ENCODE data around the gene PM20D1.
A peak's percentile ranks its signal among the peaks of the same experiment; 100 is the strongest.
"Not testable (repeated sequence)": the region's sequence is repeated elsewhere in the genome, so short reads cannot be mapped to it uniquely, and the experiment has no call there.

Gene PM20D1

GRCh38 chr1:205826016-205826806 is 23.7 kb downstream of the PM20D1 start:
- Histone ChIP-seq H3K4me3 (no peak overlapping the region), H3K4me1 (peaks cover 21% of the 10 kb centered on the region), H3K27me3 (ENCODE audit: low read depth) (no peaks in the 10 kb centered on the region), H3K36me3 (replicated peaks) (no peaks in the 10 kb centered on the region), H3K9me3 (no peaks in the 10 kb centered on the region)
- in situ Hi-C loops (cut with MboI; ENCODE audit: low sequenced_read_pairs): no loop called here
- no peak for DNase-seq (ENCODE audit: low spot score in 2 of 2)

GRCh38 chr1:205824180-205824579 is 25.8 kb downstream of the PM20D1 start:
- DNase-seq (ENCODE audit: low spot score in 2 of 2): no peak
- Histone ChIP-seq H3K4me1 (peaks cover 21% of the 10 kb centered on the region), H3K27me3 (ENCODE audit: low read depth) (no peaks in the 10 kb centered on the region), H3K36me3 (replicated peaks) (no peaks in the 10 kb centered on the region), H3K9me3 (no peaks in the 10 kb centered on the region), H3K4me3 (no peak overlapping the region)
- in situ Hi-C loops (cut with MboI; ENCODE audit: low sequenced_read_pairs): no loop called here

GRCh38 chr1:205823260-205823659 is 26.7 kb downstream of the PM20D1 start:
- H3K4me1 ChIP-seq: peaks cover 21% of the 10 kb centered on the region

GRCh38 chr1:205822397-205822796 is 27.5 kb downstream of the PM20D1 start:
- Histone ChIP-seq H3K36me3 (replicated peaks) (no peaks in the 10 kb centered on the region), H3K4me3 (no peak overlapping the region), H3K9me3 (no peaks in the 10 kb centered on the region), H3K27me3 (ENCODE audit: low read depth) (no peaks in the 10 kb centered on the region), H3K4me1 (peaks cover 15% of the 10 kb centered on the region)
- in situ Hi-C loops (cut with MboI; ENCODE audit: low sequenced_read_pairs): no loop called here
- DNase-seq (ENCODE audit: low spot score in 2 of 2): no peak

More at GRCh38 chr1:205823260-205823659, 26.7 kb downstream of the PM20D1 start:
- H3K9me3 ChIP-seq; H3K4me3 ChIP-seq; in situ Hi-C loops (cut with MboI; ENCODE audit: low sequenced_read_pairs); DNase-seq (ENCODE audit: low spot score in 2 of 2); H3K36me3 ChIP-seq (replicated peaks); H3K27me3 ChIP-seq (ENCODE audit: low read depth): not testable (repeated sequence)

GRCh38 chr1:205817988-205818387 is 31.9 kb downstream of the PM20D1 start:
- Histone ChIP-seq H3K36me3 (replicated peaks) (no peaks in the 10 kb centered on the region), H3K4me3 (no peak overlapping the region), H3K4me1 (peaks cover 5% of the 10 kb centered on the region; the same call in 1 of the 2 replicates), H3K27me3 (ENCODE audit: low read depth) (no peaks in the 10 kb centered on the region), H3K9me3 (no peaks in the 10 kb centered on the region)
- in situ Hi-C loops (cut with MboI; ENCODE audit: low sequenced_read_pairs): no loop called here
- no peak for DNase-seq (ENCODE audit: low spot score in 2 of 2)

- no peaks in the 10 kb centered on the region for H3K36me3 ChIP-seq (replicated peaks)
- no peaks in the 10 kb centered on the region for H3K27me3 ChIP-seq (ENCODE audit: low read depth)
- in situ Hi-C loops (cut with MboI; ENCODE audit: low sequenced_read_pairs): no loop called here
- H3K9me3 ChIP-seq: no peaks in the 10 kb centered on the region
- DNase-seq (ENCODE audit: low spot score in 2 of 2): no peak
- no peak overlapping the region for H3K4me3 ChIP-seq
- peaks cover 5% of the 10 kb centered on the region; the same call in 1 of the 2 replicates for H3K4me1 ChIP-seq
Observed at GRCh38 chr1:205817364-205817763, 32.6 kb downstream of the PM20D1 start.

GRCh38 chr1:205813755-205814058 is 36.2 kb downstream of the PM20D1 start:
- H3K9me3 ChIP-seq: no peaks in the 10 kb centered on the region
- peaks cover 13% of the 10 kb centered on the region for H3K36me3 ChIP-seq (replicated peaks)
- in situ Hi-C loops (cut with MboI; ENCODE audit: low sequenced_read_pairs): no loop called here
- peak in 1 of 2 experiments; percentile 28 for DNase-seq (ENCODE audit: low spot score in 2 of 2)
- no peaks in the 10 kb centered on the region for H3K27me3 ChIP-seq (ENCODE audit: low read depth)
- peak overlapping the region; percentile 94 for H3K4me3 ChIP-seq
- peaks cover 12% of the 10 kb centered on the region for H3K4me1 ChIP-seq

- in situ Hi-C loops (cut with MboI; ENCODE audit: low sequenced_read_pairs): no loop called here
- Histone ChIP-seq H3K4me1 (peaks cover 12% of the 10 kb centered on the region), H3K36me3 (replicated peaks) (peaks cover 17% of the 10 kb centered on the region), H3K27me3 (ENCODE audit: low read depth) (no peaks in the 10 kb centered on the region), H3K4me3 (peak within 1 kb of the TSS; percentile 94), H3K9me3 (no peaks in the 10 kb centered on the region)
- peak; percentile 88 to 93 for DNase-seq (ENCODE audit: low spot score in 2 of 2)
Observed at GRCh38 chr1:205812878-205813754, 36.8 kb downstream of the PM20D1 start, which contains the start of gene SLC41A1. TSS of gene SLC41A1 (minus strand) at chr1:205813198. CDS start at chr1:205810441, 2,757 bp downstream.

GRCh38 chr1:205812271-205812877 is 37.6 kb downstream of the PM20D1 start:
- peaks cover 12% of the 10 kb centered on the region for H3K4me1 ChIP-seq
- DNase-seq (ENCODE audit: low spot score in 2 of 2): peak; percentile 48 to 66
- in situ Hi-C loops (cut with MboI; ENCODE audit: low sequenced_read_pairs): no loop called here
- H3K27me3 ChIP-seq (ENCODE audit: low read depth): no peaks in the 10 kb centered on the region
- peaks cover 17% of the 10 kb centered on the region for H3K36me3 ChIP-seq (replicated peaks)
- H3K4me3 ChIP-seq: peak overlapping the region; percentile 94
- H3K9me3 ChIP-seq: no peaks in the 10 kb centered on the region

- DNase-seq (ENCODE audit: low spot score in 2 of 2): peak in 1 of 2 experiments; percentile 34
- H3K9me3 ChIP-seq: no peaks in the 10 kb centered on the region
- no peaks in the 10 kb centered on the region for H3K27me3 ChIP-seq (ENCODE audit: low read depth)
- H3K4me1 ChIP-seq: peaks cover 12% of the 10 kb centered on the region
- peaks cover 17% of the 10 kb centered on the region for H3K36me3 ChIP-seq (replicated peaks)
- in situ Hi-C loops (cut with MboI; ENCODE audit: low sequenced_read_pairs): no loop called here
- peak overlapping the region; percentile 94 for H3K4me3 ChIP-seq
Observed at GRCh38 chr1:205811660-205812059, 38.3 kb downstream of the PM20D1 start.

- Histone ChIP-seq H3K4me3 (no peak overlapping the region), H3K27me3 (ENCODE audit: low read depth) (no peaks in the 10 kb centered on the region), H3K9me3 (no peaks in the 10 kb centered on the region), H3K4me1 (peaks cover 12% of the 10 kb centered on the region), H3K36me3 (replicated peaks) (peaks cover 17% of the 10 kb centered on the region)
- in situ Hi-C loops (cut with MboI; ENCODE audit: low sequenced_read_pairs): no loop called here
- no peak for DNase-seq (ENCODE audit: low spot score in 2 of 2)
Observed at GRCh38 chr1:205810448-205811157, 39.3 kb downstream of the PM20D1 start.

- DNase-seq (ENCODE audit: low spot score in 2 of 2): no peak
- H3K4me3 ChIP-seq: no peak overlapping the region
- in situ Hi-C loops (cut with MboI; ENCODE audit: low sequenced_read_pairs): no loop called here
- H3K27me3 ChIP-seq (ENCODE audit: low read depth): no peaks in the 10 kb centered on the region
- peaks cover 17% of the 10 kb centered on the region for H3K36me3 ChIP-seq (replicated peaks)
- no peaks in the 10 kb centered on the region for H3K9me3 ChIP-seq
- H3K4me1 ChIP-seq: peaks cover 12% of the 10 kb centered on the region
Observed at GRCh38 chr1:205809942-205810345, 40.0 kb downstream of the PM20D1 start.

GRCh38 chr1:205809469-205809868 is 40.5 kb downstream of the PM20D1 start:
- H3K27me3 ChIP-seq (ENCODE audit: low read depth): no peaks in the 10 kb centered on the region
- DNase-seq (ENCODE audit: low spot score in 2 of 2): no peak
- peaks cover 17% of the 10 kb centered on the region for H3K36me3 ChIP-seq (replicated peaks)
- H3K4me3 ChIP-seq: no peak overlapping the region
- peaks cover 12% of the 10 kb centered on the region for H3K4me1 ChIP-seq
- no peaks in the 10 kb centered on the region for H3K9me3 ChIP-seq
- in situ Hi-C loops (cut with MboI; ENCODE audit: low sequenced_read_pairs): no loop called here

All from HAP-1 (cell line).